H1 (cell line): ENCODE results near the gene NOTCH2. TPM values are rescaled to one million over a fixed set of nuclear protein-coding genes. Genes with fewer than 3 reads are reported as not detected.

Experiments used
- RFX5 ChIP-seq: IDR thresholded peaks from 2 replicates; pipeline ENCODE4 v1.6.1; 2011; ENCODE audit warnings: low read depth, low read length, improper control_type of control experiment, borderline replicate concordance
- SRF ChIP-seq: IDR thresholded peaks from 2 replicates; pipeline ENCODE4 v1.6.1; 2011; ENCODE audit warnings: mild to moderate bottlenecking, low read depth, low read length, moderate library complexity
- TBP ChIP-seq: IDR thresholded peaks from 2 replicates; pipeline ENCODE4 v1.6.1; 2011; ENCODE audit warnings: low read depth, low read length, improper control_type of control experiment
- polyA plus RNA-seq, 7 experiments: library from polyadenylated mRNA; depleted of rRNA in 3 of 7; stranded (reverse) in 5 of 7; unstranded in 2 of 7; fragments of >200 nt in 5 of 7; fragments of 200-250 nt in 2 of 7; gene quantifications; 1 replicate in 5 of 7; 2 replicates in 1 of 7; 4 replicates in 1 of 7; pipeline versions ENCODE4 v1.2.1 to v1.2.3, GENCODE V29; 2011 to 2013; ENCODE audit warnings: missing spikeins in 2 of 7, mixed read lengths in 2 of 7
- total RNA-seq: library from RNA; stranded (reverse); fragmentation: NEBNext Ultra II Directional; extraction: Animal tissue kit (Norgen Biotek cat#: 25700); gene quantifications from 2 replicates; pipeline ENCODE4 v1.2.1, GENCODE V29; 2021

Gene NOTCH2
- total and polyA plus RNA-seq, 2 of the 8 experiments (the other 6 are each of a cell fraction or from before 2014, with no cell fraction given), result 17.7 to 63.0 TPM

DNA sequence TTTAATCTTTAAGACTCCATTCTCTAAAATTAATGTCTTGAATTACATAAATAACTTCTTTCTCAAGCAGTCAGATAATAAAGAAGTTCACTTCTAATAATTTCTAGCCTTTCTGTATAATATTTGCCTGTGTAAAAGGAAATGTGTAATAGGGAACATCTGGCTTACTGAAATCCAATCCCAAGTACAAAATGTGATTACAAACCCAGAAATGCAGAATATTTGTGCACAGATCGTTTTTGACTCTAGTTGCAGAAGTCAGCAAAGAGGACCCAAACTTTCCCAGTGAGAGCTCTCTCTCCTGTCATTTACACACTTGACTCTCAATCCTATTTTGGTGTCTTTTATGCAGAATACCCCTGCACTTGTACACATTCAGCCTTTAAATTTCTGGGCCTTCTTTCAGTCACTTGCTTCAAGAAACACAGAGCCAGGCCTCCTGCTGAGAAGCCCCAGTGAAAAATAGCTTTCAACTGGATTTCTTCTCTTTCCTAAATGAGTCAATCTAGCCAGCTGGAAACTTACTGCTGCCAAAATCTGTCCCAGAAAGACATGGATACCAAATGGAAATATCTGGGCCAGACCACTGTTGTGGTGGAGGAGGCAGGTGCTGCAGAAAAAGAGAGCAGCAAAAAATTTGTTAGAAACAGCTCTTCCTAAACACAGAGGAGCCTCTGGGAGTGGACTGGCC lies 104.6 kb downstream of the NOTCH2 start (continued):
- no peak for TF ChIP-seq TBP
- TF ChIP-seq SRF, result no peak
- no peak for TF ChIP-seq RFX5
